ENCODE measurements around the gene TNFRSF6B. TPM values are rescaled to one million over a fixed set of nuclear protein-coding genes. Genes with fewer than 3 reads are reported as not detected.
A peak's percentile ranks its signal among the peaks of the same experiment; 100 is the strongest.
"Not testable (repeated sequence)": the region's sequence is repeated elsewhere in the genome, so short reads cannot be mapped to it uniquely, and the experiment has no call there.

TNFRSF6B gene
- total RNA-seq = not detected
- total RNA-seq = 0 reads per million in 2 donors

DNA sequence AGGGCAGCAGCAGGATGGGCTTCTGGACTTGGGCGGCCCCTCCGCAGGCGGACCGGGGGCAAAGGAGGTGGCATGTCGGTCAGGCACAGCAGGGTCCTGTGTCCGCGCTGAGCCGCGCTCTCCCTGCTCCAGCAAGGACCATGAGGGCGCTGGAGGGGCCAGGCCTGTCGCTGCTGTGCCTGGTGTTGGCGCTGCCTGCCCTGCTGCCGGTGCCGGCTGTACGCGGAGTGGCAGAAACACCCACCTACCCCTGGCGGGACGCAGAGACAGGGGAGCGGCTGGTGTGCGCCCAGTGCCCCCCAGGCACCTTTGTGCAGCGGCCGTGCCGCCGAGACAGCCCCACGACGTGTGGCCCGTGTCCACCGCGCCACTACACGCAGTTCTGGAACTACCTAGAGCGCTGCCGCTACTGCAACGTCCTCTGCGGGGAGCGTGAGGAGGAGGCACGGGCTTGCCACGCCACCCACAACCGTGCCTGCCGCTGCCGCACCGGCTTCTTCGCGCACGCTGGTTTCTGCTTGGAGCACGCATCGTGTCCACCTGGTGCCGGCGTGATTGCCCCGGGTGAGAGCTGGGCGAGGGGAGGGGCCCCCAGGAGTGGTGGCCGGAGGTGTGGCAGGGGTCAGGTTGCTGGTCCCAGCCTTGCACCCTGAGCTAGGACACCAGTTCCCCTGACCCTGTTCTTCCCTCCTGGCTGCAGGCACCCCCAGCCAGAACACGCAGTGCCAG, at the start of gene TNFRSF6B:
TSS of gene TNFRSF6B (plus strand) at position 25 of the 729 bp plus-strand sequence. CDS start at position 141, 116 bp downstream.
- H3K36me3 Mint-ChIP-seq (ENCODE audit: low read depth) = no peaks in the 10 kb centered on the region
- no peak within 1 kb of the TSS for H3K27ac Mint-ChIP-seq
- peak; percentile 48 for ATAC-seq
- no peak for DNase-seq
- H3K4me1 Mint-ChIP-seq = peaks cover 12% of the 10 kb centered on the region
- H3K9me3 ChIP-seq (ENCODE audit: control insufficient read depth, low read length, poor library complexity, severe bottlenecking) = no peaks in the 10 kb centered on the region
- H3K27me3 Mint-ChIP-seq = no peaks in the 10 kb centered on the region
- peak within 1 kb of the TSS; percentile 73 for H3K4me3 Mint-ChIP-seq

DNA sequence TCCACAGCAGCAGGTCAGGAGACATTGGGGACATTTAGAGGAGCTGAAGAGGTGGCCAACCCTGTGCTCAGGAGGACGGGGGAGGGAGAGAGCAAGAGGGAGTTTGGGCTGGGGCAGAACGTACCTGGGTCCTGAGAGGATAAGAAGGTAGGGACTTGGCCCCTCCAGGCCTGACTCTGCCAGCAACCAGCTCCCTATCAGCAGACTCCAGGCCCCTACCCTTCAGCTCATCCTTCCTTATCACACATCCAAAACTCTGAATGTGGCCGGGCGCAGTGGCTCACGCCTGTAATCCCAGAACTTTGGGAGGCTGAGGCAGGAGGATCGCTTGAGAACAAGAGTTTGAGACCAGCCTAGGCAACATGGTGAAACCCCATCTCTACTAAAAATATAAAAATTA, 48.3 kb upstream of the TNFRSF6B start:
- no peak for ATAC-seq
- H3K4me3 Mint-ChIP-seq = no peak overlapping the region
- H3K9me3 ChIP-seq (ENCODE audit: control insufficient read depth, low read length, poor library complexity, severe bottlenecking) = no peaks in the 10 kb centered on the region
- DNase-seq = no peak
- H3K36me3 Mint-ChIP-seq (ENCODE audit: low read depth) = peaks cover 3% of the 10 kb centered on the region
- H3K4me1 Mint-ChIP-seq = peaks cover 15% of the 10 kb centered on the region
- no peaks in the 10 kb centered on the region for H3K27me3 Mint-ChIP-seq
- no peak overlapping the region for H3K27ac Mint-ChIP-seq

DNA sequence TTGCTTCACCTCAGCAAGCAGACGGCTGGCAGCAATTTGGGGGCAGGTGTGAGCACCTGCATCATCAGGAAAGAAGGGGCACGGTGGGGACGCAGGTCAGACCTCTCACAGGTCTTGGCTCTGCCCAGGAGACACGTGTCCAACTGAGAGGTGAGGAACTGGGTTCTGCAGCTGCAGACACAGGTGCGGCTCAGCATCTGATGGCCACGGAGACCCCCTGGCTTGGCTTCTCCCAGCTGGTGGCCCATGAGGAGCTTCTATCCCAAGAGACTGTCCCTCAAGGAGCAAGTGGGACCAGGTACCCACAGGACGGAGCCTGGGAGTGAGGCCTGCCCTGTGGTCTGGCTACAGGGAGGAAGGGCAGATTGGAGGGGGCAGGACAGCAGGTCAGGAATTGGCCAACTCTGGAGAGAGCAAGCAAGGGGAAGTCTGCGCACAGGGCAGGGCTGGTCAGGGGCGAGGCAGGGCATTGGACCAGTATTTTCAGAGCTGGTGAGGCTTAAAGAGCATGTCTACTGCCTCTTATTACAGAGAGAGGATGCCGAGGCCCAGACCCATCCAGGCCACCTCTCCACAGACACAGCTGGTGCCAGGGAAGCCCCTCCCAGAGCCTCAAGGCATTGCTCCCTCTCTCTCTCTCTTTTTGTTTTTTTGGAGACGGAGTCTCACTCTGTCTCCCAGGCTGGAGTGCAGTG, 47.4 kb upstream of the TNFRSF6B start:
- H3K4me1 Mint-ChIP-seq = peaks cover 17% of the 10 kb centered on the region
- no peak overlapping the region for H3K27ac Mint-ChIP-seq
- ATAC-seq (no peak), DNase-seq (no peak)
- H3K4me3 Mint-ChIP-seq = no peak overlapping the region
- H3K27me3 Mint-ChIP-seq = no peaks in the 10 kb centered on the region
- peaks cover 3% of the 10 kb centered on the region for H3K36me3 Mint-ChIP-seq (ENCODE audit: low read depth)
- no peaks in the 10 kb centered on the region for H3K9me3 ChIP-seq (ENCODE audit: control insufficient read depth, low read length, poor library complexity, severe bottlenecking)

- H3K27me3 Mint-ChIP-seq; H3K9me3 ChIP-seq (ENCODE audit: control insufficient read depth, low read length, poor library complexity, severe bottlenecking); DNase-seq; H3K4me3 Mint-ChIP-seq; ATAC-seq; H3K27ac Mint-ChIP-seq; H3K36me3 Mint-ChIP-seq (ENCODE audit: low read depth): not testable (repeated sequence)
- peaks cover 19% of the 10 kb centered on the region for H3K4me1 Mint-ChIP-seq
These were observed 46.0 kb upstream of the TNFRSF6B start for GRCh38 chr20:63650486-63650885.

DNA sequence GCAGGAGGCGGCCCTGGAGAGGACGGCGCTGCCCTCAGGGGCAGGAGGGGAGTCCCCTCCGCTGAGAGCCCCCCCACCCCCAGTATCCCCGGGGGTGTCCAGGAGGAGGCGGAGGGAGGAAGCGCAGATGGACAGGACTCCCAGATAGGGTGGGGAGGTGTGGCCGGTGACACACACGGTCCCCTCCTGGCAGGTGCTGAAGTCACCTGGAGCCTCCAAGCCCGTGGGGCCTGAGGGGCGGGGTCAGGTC, 44.6 kb upstream of the TNFRSF6B start:
- Mint-ChIP-seq H3K27me3 (no peaks in the 10 kb centered on the region), H3K4me1 (peaks cover 20% of the 10 kb centered on the region), H3K27ac (peak overlapping the region; percentile 83), H3K36me3 (ENCODE audit: low read depth) (no peaks in the 10 kb centered on the region), H3K4me3 (peak overlapping the region; percentile 92)
- no peaks in the 10 kb centered on the region for H3K9me3 ChIP-seq (ENCODE audit: control insufficient read depth, low read length, poor library complexity, severe bottlenecking)
- peak; percentile 47 for ATAC-seq
- DNase-seq = no peak

DNA sequence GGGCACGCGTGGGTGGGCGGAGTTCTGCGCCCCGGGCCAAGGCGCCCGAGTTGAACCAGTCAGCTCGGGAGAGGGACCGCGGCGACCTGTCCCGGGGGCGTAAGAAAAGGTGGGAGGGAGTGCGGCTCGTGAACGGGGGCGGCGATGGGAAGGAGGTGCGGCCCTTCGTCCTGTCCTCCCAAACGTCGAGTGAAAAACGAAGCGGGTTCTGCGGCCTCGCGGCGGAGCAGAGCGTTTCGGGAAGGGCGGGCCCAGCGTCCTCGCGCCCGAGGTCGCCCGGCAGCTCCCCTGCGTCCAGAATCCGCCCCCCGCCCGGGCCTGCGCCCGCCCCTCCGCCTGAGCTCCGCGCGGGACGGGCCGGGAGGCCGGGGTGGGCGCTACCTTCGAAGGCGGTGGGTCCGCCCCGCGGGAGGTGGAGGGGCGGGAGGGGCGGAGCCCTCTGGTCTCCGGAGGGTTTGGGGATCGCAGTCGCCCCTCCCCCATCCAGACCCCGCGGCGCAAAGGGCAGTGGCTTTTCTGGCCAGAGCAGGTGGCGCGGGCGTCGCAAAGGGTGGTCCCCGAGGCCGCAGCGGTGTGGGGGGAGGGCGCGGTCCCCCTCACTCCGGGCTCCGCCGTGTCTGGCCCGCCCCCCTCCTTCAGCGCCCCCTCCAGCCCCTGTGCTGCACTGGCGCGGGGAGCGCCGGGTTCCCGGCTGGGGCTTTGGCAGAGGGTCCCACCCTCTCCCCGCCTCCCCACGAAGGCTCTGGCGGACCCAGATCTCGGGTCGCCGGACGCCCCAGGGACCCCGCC, 44.1 kb upstream of the TNFRSF6B start:
- Mint-ChIP-seq H3K36me3 (ENCODE audit: low read depth) (no peaks in the 10 kb centered on the region), H3K4me3 (peak overlapping the region; percentile 92), H3K4me1 (peaks cover 24% of the 10 kb centered on the region), H3K27me3 (no peaks in the 10 kb centered on the region), H3K27ac (no peak overlapping the region)
- H3K9me3 ChIP-seq (ENCODE audit: control insufficient read depth, low read length, poor library complexity, severe bottlenecking) = no peaks in the 10 kb centered on the region
- ATAC-seq (peak; percentile 59), DNase-seq (peak in 2 of 3 donors; percentile 57)

DNA sequence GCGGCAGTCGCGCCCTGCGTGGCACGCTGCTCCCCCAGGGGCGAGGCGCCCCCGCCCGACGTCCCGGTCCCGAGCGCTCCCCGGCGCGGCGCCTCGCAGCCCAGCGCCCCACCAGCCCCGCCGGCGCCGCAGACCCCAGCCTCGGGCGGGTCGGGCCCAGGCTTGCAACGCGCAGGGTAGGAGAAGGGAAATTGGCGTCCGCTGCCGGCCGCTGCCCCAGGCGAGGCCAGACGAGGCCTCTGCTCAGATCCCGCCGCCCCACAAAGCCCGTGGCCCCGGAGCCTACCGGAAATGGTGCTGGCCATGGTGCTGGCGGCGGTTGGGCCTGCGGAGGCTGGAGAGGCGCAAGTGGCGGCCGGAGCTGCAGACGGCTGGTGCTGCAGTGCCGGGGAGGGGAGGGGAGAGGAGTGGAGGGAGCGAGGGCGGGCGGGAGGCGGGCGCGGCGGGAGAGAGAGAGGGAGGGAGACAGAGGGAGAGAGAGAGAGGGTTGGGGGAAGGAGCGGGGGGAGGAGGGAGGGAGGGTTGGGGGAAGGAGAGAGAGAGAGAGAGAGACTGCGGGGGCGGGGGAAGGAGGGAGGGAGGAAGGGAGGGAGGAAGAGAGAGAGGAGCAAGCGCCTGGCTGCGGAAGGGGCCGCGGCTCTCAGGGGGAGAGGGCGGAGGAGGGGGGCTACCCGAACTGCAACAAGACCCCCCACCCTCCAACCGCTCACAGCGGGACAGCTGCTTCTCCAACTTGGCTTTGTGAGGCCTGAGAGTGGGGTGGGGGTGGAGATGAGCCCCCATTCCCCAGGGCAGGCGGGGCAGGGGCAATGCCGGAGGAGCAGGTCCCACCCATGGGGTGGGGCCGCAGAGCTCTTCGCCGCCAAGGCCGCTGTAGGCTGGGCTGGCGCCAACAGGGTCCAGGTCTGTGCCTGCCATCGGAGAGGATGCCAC, 43.1 kb upstream of the TNFRSF6B start, which contains the start of gene STMN3:
TSS of gene STMN3 (minus strand) at position 384 of the 933 bp plus-strand sequence. CDS start at position 305, 79 bp downstream.
- DNase-seq (peak; percentile 41 to 61 (median 60)), ATAC-seq (peak; percentile 56)
- no peaks in the 10 kb centered on the region for H3K36me3 Mint-ChIP-seq (ENCODE audit: low read depth)
- peak within 1 kb of the TSS; percentile 92 for H3K4me3 Mint-ChIP-seq
- H3K9me3 ChIP-seq (ENCODE audit: control insufficient read depth, low read length, poor library complexity, severe bottlenecking) = no peaks in the 10 kb centered on the region
- H3K27ac Mint-ChIP-seq = peak within 1 kb of the TSS; percentile 65
- H3K27me3 Mint-ChIP-seq = no peaks in the 10 kb centered on the region
- H3K4me1 Mint-ChIP-seq = peaks cover 22% of the 10 kb centered on the region

DNA sequence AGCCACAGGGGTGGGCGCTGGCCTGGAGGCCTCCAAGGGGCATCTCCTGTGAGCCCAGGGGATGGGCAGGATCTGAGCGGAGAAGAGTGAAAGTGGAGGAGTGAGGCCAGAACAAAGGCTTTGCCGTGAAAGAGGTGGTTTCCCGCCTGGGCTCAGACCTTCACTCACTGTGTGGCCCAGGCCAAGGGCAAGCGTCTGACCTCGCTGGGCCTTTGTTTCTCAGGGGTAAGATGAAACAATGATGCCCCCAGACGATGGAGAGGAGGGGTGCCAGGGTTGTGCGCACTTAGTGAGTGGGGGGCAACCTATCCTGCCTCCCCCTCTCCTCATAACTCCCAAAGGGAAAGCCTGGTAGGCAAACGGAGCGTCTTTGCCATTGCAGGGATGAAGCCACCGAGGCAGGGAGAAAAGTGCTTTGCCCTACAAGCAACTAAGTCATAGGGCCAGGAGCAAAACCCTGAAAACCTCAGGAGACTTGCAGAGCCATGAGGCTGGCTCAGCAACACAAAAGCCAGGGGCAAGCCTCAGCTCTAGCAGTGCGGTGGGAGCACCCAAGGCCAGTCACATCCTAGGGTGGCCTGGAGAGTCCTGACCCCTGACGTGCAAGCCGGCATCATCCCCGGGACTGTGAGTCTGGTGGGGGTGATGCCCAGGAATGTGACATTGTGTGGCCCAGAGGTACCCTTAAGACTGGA, 42.3 kb upstream of the TNFRSF6B start:
- H3K4me3 Mint-ChIP-seq = peak overlapping the region; percentile 82
- DNase-seq (no peak), ATAC-seq (no peak)
- H3K27ac Mint-ChIP-seq = peak overlapping the region; percentile 65
- H3K4me1 Mint-ChIP-seq = peaks cover 26% of the 10 kb centered on the region
- no peaks in the 10 kb centered on the region for H3K36me3 Mint-ChIP-seq (ENCODE audit: low read depth)
- no peaks in the 10 kb centered on the region for H3K9me3 ChIP-seq (ENCODE audit: control insufficient read depth, low read length, poor library complexity, severe bottlenecking)
- H3K27me3 Mint-ChIP-seq = no peaks in the 10 kb centered on the region

- ATAC-seq (no peak), DNase-seq (no peak)
- H3K27me3 Mint-ChIP-seq = no peaks in the 10 kb centered on the region
- no peak overlapping the region for H3K4me3 Mint-ChIP-seq
- no peaks in the 10 kb centered on the region for H3K36me3 Mint-ChIP-seq (ENCODE audit: low read depth)
- H3K4me1 Mint-ChIP-seq = peaks cover 33% of the 10 kb centered on the region
- H3K9me3 ChIP-seq (ENCODE audit: control insufficient read depth, low read length, poor library complexity, severe bottlenecking) = no peaks in the 10 kb centered on the region
- H3K27ac Mint-ChIP-seq = no peak overlapping the region
These were observed 41.2 kb upstream of the TNFRSF6B start for GRCh38 chr20:63655249-63655648.

GRCh38 chr20:63656451-63656850, 40.0 kb upstream of the TNFRSF6B start:
- Mint-ChIP-seq H3K4me3 (no peak overlapping the region), H3K27ac (no peak overlapping the region), H3K27me3 (no peaks in the 10 kb centered on the region), H3K4me1 (peaks cover 31% of the 10 kb centered on the region), H3K36me3 (ENCODE audit: low read depth) (no peaks in the 10 kb centered on the region)
- DNase-seq = no peak
- no peak for ATAC-seq
- H3K9me3 ChIP-seq (ENCODE audit: control insufficient read depth, low read length, poor library complexity, severe bottlenecking) = no peaks in the 10 kb centered on the region

DNA sequence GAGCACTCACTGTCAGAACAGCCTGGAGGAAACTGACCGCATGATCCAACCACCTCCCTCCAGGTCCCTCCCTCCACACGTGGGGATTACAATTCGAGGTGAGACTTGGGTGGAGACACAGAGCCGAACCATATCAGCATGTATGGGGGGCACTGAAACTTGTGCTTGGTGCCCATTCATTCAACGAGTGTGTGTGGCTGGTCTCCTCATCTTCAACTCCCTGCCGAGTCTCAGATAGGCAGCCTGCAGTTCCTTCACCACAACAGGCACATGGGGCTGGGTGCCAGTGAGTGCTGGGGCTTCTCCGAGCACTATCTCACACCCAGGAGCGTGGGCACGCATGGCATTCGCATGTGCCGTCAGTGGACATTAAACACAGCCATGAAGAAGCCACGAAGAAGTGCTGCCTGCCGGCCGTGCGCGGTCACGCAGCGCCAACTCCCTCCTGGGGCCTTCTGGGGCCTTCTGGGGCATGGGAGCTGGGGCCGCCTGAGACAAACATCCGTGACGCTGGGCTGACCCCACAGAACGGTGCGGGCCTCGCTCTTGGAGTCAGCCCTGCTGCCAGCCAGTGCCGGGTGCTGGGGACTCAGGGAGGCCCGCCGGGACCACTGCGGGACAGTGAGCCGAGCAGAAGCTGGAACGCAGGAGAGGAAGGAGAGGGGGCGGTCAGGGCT, 39.1 kb upstream of the TNFRSF6B start:
- Mint-ChIP-seq H3K36me3 (ENCODE audit: low read depth) (no peaks in the 10 kb centered on the region), H3K27me3 (no peaks in the 10 kb centered on the region), H3K4me1 (peaks cover 28% of the 10 kb centered on the region), H3K27ac (peak overlapping the region; percentile 88), H3K4me3 (peak overlapping the region; percentile 96)
- no peaks in the 10 kb centered on the region for H3K9me3 ChIP-seq (ENCODE audit: control insufficient read depth, low read length, poor library complexity, severe bottlenecking)
- DNase-seq = no peak
- ATAC-seq = no peak

All from T-helper 17 cell (primary cell).